ENCODE results near the gene ELMOD3. TPM values are rescaled to one million over a fixed set of nuclear protein-coding genes. Genes with fewer than 3 reads are reported as not detected.
A peak's percentile ranks its signal among the peaks of the same experiment; 100 is the strongest.

ELMOD3 gene
- total and polyA plus RNA-seq, 12 donors = 7.3 to 23.8 (median 9.3) TPM

- peak in 6 of 8 donors; percentile 51 to 67 (median 62) for ATAC-seq
- peaks cover 0 to 4% (median 0%) of the 10 kb centered on the region in 7 donors for H3K27me3 ChIP-seq
- 73 to 74% methylated on average over 15 of the region's 15 CpGs for WGBS, 2 donors
- H3K4me3 ChIP-seq = peak overlapping the region in 1 of 10 donors; percentile 27
- DNase-seq = peak in 1 of 2 donors; percentile 29
- H3K9me3 ChIP-seq = peaks cover 0 to 18% (median 0%) of the 10 kb centered on the region in 11 donors
- peaks cover 0 to 12% (median 0%) of the 10 kb centered on the region in 9 donors for H3K36me3 ChIP-seq
- peaks cover 0 to 63% (median 7%) of the 10 kb centered on the region in 9 donors for H3K4me1 ChIP-seq
- H3K27ac ChIP-seq = peak overlapping the region in 3 of 10 donors; percentile 15 to 83 (median 22)
- TF ChIP-seq CTCF (IDR thresholded peaks at IDR 0.05) = no peak
- intact Hi-C loops (cut with DNase I) = no loop called here
These were observed 50.9 kb downstream of the ELMOD3 start for GRCh38 chr2:85405201-85406059.

GRCh38 chr2:85409845-85410583, 55.4 kb downstream of the ELMOD3 start, which contains the start of gene CAPG:
TSS of gene CAPG (minus strand) at chr2:85410366. CDS start at chr2:85402145, 8,221 bp downstream.
- ATAC-seq (peak in 6 of 8 donors; percentile 16 to 49 (median 28)), DNase-seq (peak in 1 of 2 donors; percentile 55)
- Histone ChIP-seq H3K36me3 (no peaks in the 10 kb centered on the region), H3K9me3 (no peaks in the 10 kb centered on the region), H3K27ac (peak within 1 kb of the TSS in 1 of 10 donors; percentile 82), H3K4me1 (peaks cover 0 to 75% (median 15%) of the 10 kb centered on the region in 9 donors), H3K27me3 (peaks cover 0 to 23% (median 9%) of the 10 kb centered on the region in 7 donors), H3K4me3 (peak within 1 kb of the TSS in 2 of 10 donors; percentile 11 to 48)
- WGBS, 2 donors = 61 to 65% methylated on average over 12 of the region's 12 CpGs
- intact Hi-C loops (cut with DNase I) = no loop called here
- no peak for TF ChIP-seq CTCF (IDR thresholded peaks at IDR 0.05)

- Histone ChIP-seq H3K36me3 (no peaks in the 10 kb centered on the region), H3K4me1 (peaks cover 0 to 70% (median 15%) of the 10 kb centered on the region in 9 donors), H3K9me3 (no peaks in the 10 kb centered on the region), H3K27me3 (peaks cover 0 to 23% (median 9%) of the 10 kb centered on the region in 7 donors), H3K27ac (peak overlapping the region in 1 of 10 donors; percentile 82), H3K4me3 (peak overlapping the region in 1 of 10 donors; percentile 48)
- WGBS, 2 donors = 91 to 97% methylated on average over 13 of the region's 13 CpGs
- TF ChIP-seq CTCF (IDR thresholded peaks at IDR 0.05) = no peak
- no peak for DNase-seq
- intact Hi-C loops (cut with DNase I) = no loop called here
- ATAC-seq = no peak
These were observed 56.2 kb downstream of the ELMOD3 start for GRCh38 chr2:85410584-85411404.
